HepG2 (cell line): ENCODE data around the gene GGTA1. TPM values are rescaled to one million over a fixed set of nuclear protein-coding genes. Genes with fewer than 3 reads are reported as not detected.
A peak's percentile ranks its signal among the peaks of the same experiment; 100 is the strongest.

Source experiments
- ATAC-seq: fragments of 200-7000 bp; cut with Tn5 transposase; 3 replicates; pipeline ENCODE4 v1.9.1; 2020; ENCODE audit warnings: mild to moderate bottlenecking, moderate library complexity
- BruUV-seq: library from RNA; stranded (reverse); fragments of 400-500 nt; replicated peaks from 2 replicates; lab custom pipeline; 2021; lab: Mats Ljungman, UMichigan
- CTCF ChIA-PET: fragments of 300-600 bp; formaldehyde crosslinking; extraction: SDS; loops from one replicate; lab custom pipeline; 2021; ENCODE audit warnings: low total read pairs, inconsistent platforms, low intra/inter-chr PET ratio; lab: Yijun Ruan, JAX
- POLR2A ChIA-PET: fragments of 350-600 bp; sonication (Branson Sonifier 250); formaldehyde crosslinking; loops from one replicate; lab custom pipeline; 2020; ENCODE audit warnings: antibody characterized with exemption, inconsistent platforms; lab: Yijun Ruan, JAX
- DNase-seq: peaks from one replicate; pipeline ENCODE4 v3.0.0-alpha.2; 2015; ENCODE audit warnings: low spot score
- FAIRE-seq: peaks from 3 replicates; lab custom pipeline; 2011; peaks lifted over from hg19 to GRCh38; lab: Jason Lieb, UNC
- H2AFZ ChIP-seq: one replicate; pipeline ENCODE4 v1.6.1; 2011; ENCODE audit warnings: low read length, inconsistent platforms
- H3K27ac ChIP-seq: fragments of 300-600 bp; 3 replicates; pipeline ENCODE4 v1.8.0; 2011; ENCODE audit warnings: mixed run types, mild to moderate bottlenecking, mixed read lengths, low read length, inconsistent platforms; ENCODE audit not compliant: insufficient read depth; ENCODE audit errors: extremely low read length
- H3K27me3 ChIP-seq, 2 experiments: fragments of 200-600 bp in 1 of 2; 2 replicates in 1 of 2; 3 replicates in 1 of 2; pipeline versions ENCODE4 v1.6.0 to v1.8.0; 2011; ENCODE audit warnings: low read length in 2 of 2, mild to moderate bottlenecking in 2 of 2, moderate library complexity in 2 of 2, inconsistent platforms in 1 of 2; ENCODE audit not compliant: insufficient read depth in 2 of 2, control insufficient read depth in 1 of 2
- H3K36me3 ChIP-seq, 2 experiments: fragments of 200-600 bp in 1 of 2; replicated peaks in 1 of 2; 2 replicates in 1 of 2; 3 replicates in 1 of 2; pipeline versions ENCODE4 v1.5.1 to v1.8.0; 2011; ENCODE audit warnings: low read length in 2 of 2, inconsistent platforms in 1 of 2; ENCODE audit not compliant: insufficient read depth in 2 of 2, control insufficient read depth in 1 of 2
- H3K4me1 ChIP-seq: 2 replicates; pipeline ENCODE4 v1.5.1; 2012; ENCODE audit warnings: low read length, inconsistent platforms; ENCODE audit not compliant: insufficient read depth
- H3K4me2 ChIP-seq: 2 replicates; pipeline ENCODE4 v1.6.0; 2011; ENCODE audit warnings: low read depth, low read length, inconsistent platforms
- H3K4me3 ChIP-seq, 3 experiments: fragments of 200-600 bp in 1 of 3; sonication (generic), shearing (Covaris generic) in 1 of 3; replicated peaks in 1 of 3; 2 replicates each; pipeline ENCODE4 v1.5.1; 2011 to 2016; ENCODE audit warnings: low read length in 3 of 3, inconsistent platforms in 2 of 3, low read depth in 2 of 3, mild to moderate bottlenecking in 2 of 3, control low read depth in 1 of 3, mixed read lengths in 1 of 3; ENCODE audit not compliant: insufficient read depth in 1 of 3
- H3K79me2 ChIP-seq: one replicate; pipeline ENCODE4 v1.6.1; 2011; ENCODE audit warnings: low read length, inconsistent platforms; ENCODE audit not compliant: insufficient read depth
- H3K9ac ChIP-seq: 2 replicates; pipeline ENCODE4 v1.6.0; 2011; ENCODE audit warnings: mild to moderate bottlenecking, low read depth, low read length, inconsistent platforms; ENCODE audit not compliant: insufficient read depth
- H3K9me3 ChIP-seq: 2 replicates; pipeline ENCODE4 v1.5.1; 2012; ENCODE audit warnings: mild to moderate bottlenecking, low read length
- H4K20me1 ChIP-seq: 2 replicates; pipeline ENCODE4 v1.6.0; 2011; ENCODE audit warnings: inconsistent platforms, mild to moderate bottlenecking, low read length, moderate library complexity; ENCODE audit not compliant: insufficient read depth
- AGO1 ChIP-seq: fragments of 200-400 bp; formaldehyde crosslinking; IDR thresholded peaks from 2 replicates; pipeline ENCODE4 v1.6.1; 2017; ENCODE audit warnings: mild to moderate bottlenecking, low read depth, low read length, moderate library complexity; ENCODE audit not compliant: poor library complexity, severe bottlenecking
- CHD2 ChIP-seq: IDR thresholded peaks from 2 replicates; pipeline ENCODE4 v1.6.1; 2011; ENCODE audit warnings: low read depth, low read length, improper control_type of control experiment
- KMT2A ChIP-seq: sonication (generic); formaldehyde crosslinking; IDR thresholded peaks from 2 replicates; pipeline ENCODE4 v1.4.0; 2020; ENCODE audit warnings: missing genetic modification reagents
- MAZ ChIP-seq, 2 experiments: sonication (generic) in 1 of 2; formaldehyde crosslinking in 1 of 2; IDR thresholded peaks; 2 replicates each; pipeline versions ENCODE4 v1.5.0 to v1.6.1; 2012 to 2020; ENCODE audit warnings: low read depth in 2 of 2, mild to moderate bottlenecking in 2 of 2, borderline replicate concordance in 1 of 2, improper control_type of control experiment in 1 of 2, low read length in 1 of 2, missing genetic modification reagents in 1 of 2, moderate library complexity in 1 of 2
- MBD4 ChIP-seq: IDR thresholded peaks from 2 replicates; pipeline ENCODE4 v1.6.1; 2012; ENCODE audit warnings: low read length, inconsistent platforms, borderline replicate concordance
- MZF1 ChIP-seq: sonication (generic); formaldehyde crosslinking; IDR thresholded peaks from 2 replicates; pipeline ENCODE4 v1.8.1; 2023; ENCODE audit warnings: mild to moderate bottlenecking, missing genetic modification reagents, borderline replicate concordance
- PHF5A ChIP-seq: IDR thresholded peaks from one replicate; pipeline ENCODE4 v1.6.1; 2018; ENCODE audit warnings: low read depth, missing genetic modification reagents; ENCODE audit not compliant: unreplicated experiment
- PHF8 ChIP-seq: sonication (generic); formaldehyde crosslinking; IDR thresholded peaks from 2 replicates; pipeline ENCODE4 v1.5.0; 2020; ENCODE audit warnings: missing genetic modification reagents
- ZBTB3 ChIP-seq: sonication (generic); formaldehyde crosslinking; IDR thresholded peaks from 2 replicates; pipeline ENCODE4 v1.4.0; 2020; ENCODE audit warnings: low read depth, mild to moderate bottlenecking, moderate library complexity, missing genetic modification reagents, borderline replicate concordance
- ZNF17 ChIP-seq: sonication (generic); formaldehyde crosslinking; IDR thresholded peaks from 2 replicates; pipeline ENCODE4 v1.5.0; 2020; ENCODE audit warnings: mild to moderate bottlenecking, missing genetic modification reagents
- ZNF501 ChIP-seq: sonication (generic); formaldehyde crosslinking; IDR thresholded peaks from 2 replicates; pipeline ENCODE4 v1.5.1; 2020; ENCODE audit warnings: mild to moderate bottlenecking, moderate library complexity, missing genetic modification reagents
- WGBS: methylation state at CpG from one replicate; pipeline ENCODE4 v1.1.6; 2017; ENCODE audit warnings: low lambda C conversion rate; 5-methylcytosine and 5-hydroxymethylcytosine counted together
- in situ Hi-C: cut with HindIII; loops from 2 replicates; pipeline ENCODE4 v1.10.0; 2017; ENCODE audit warnings: low pct_unique_long_range_greater_than_20kb; ENCODE audit not compliant: extremely low pct_ligation_motif_present
- intact Hi-C: fragments of 100-400 bp; cut with micrococcal nuclease; formaldehyde crosslinking; loops from one replicate; pipeline ENCODE4 v1.10.0; 2022; ENCODE audit not compliant: unreplicated experiment
- polyA plus RNA-seq, 8 experiments: library from polyadenylated mRNA; depleted of rRNA in 3 of 8; stranded (reverse) in 7 of 8; unstranded in 1 of 8; fragments of >200 nt; fragmentation: Illumina TruSeq in 4 of 8; extraction: Trizol in 4 of 8; gene quantifications; 2 replicates each; pipeline versions ENCODE4 v1.2.1 to v1.2.3, GENCODE V29; 2011 to 2016; ENCODE audit warnings: low read depth in 4 of 8, missing spikeins in 1 of 8, mixed read lengths in 1 of 8; ENCODE audit not compliant: insufficient read depth in 1 of 8
- total RNA-seq, 5 experiments: library from RNA; depleted of rRNA; stranded (reverse); fragments of >200 nt; fragmentation: Illumina TruSeq; extraction: Trizol; gene quantifications; 2 replicates each; pipeline ENCODE4 v1.2.3, GENCODE V29; 2016; ENCODE audit warnings: low read depth in 1 of 5
- TF ChIP-seq, protein P1 (sequence below): sonication (generic); formaldehyde crosslinking; IDR thresholded peaks from 2 replicates; pipeline ENCODE4 v1.8.1; 2022; ENCODE audit warnings: low read depth, mild to moderate bottlenecking, missing genetic modification reagents

GGTA1 gene
- total and polyA plus RNA-seq, 2 of the 13 experiments (the other 11 are each of a cell fraction or from before 2014, with no cell fraction given), result not detected

DNA sequence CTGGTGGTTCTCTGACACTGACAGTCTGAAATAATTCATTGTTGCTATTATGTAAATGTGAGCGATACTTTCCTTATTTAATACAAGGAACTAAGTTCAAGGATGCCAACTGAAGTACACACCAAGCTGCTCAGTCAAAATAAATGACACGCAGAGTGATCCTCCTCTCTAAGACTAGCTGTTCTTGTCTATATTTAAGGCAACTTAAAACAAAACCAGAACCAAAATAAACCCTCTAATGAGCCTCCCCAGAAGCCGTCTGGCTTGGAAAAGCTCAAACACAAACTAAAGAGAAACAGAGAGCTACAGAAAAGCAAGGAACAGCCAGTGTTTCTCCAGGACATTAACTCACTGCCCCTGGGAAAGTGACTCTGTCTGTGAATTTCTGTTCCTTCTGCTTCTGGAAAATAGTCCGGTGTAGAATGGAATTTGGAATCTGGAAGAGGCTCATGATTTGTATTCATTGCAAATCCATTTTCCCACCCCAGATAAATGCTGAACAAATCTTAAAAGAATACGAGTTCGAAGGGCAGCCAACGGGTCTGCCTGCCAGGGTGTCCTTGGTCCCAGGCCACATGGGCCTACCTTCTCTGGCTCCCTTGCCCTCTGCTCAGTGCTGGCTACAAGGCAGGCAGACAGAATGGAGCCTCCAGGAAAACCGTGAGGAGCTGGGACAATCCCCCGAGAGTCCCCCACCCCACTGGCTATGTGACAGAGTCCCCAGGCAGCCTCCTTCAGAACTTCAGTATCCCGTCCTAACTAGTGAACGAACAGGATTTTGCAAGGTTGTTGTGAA lies 14.8 kb downstream of the GGTA1 start:
- CTCF ChIA-PET, result no interaction called here
- Histone ChIP-seq H3K79me2 (no peaks in the 10 kb centered on the region), H3K27me3 (peaks cover 2 to 37% of the 10 kb centered on the region in 2 experiments; a peak in 4 of 5 replicates), H3K4me2 (no peak overlapping the region), H3K4me1 (peaks cover 23% of the 10 kb centered on the region; the same call in 1 of the 2 replicates), H3K4me3 (no peak overlapping the region), H3K9me3 (no peaks in the 10 kb centered on the region), H3K9ac (no peak overlapping the region), H2AFZ (no peak overlapping the region), H3K36me3 (no peaks in the 10 kb centered on the region), H3K27ac (no peak overlapping the region), H4K20me1 (peaks cover 3% of the 10 kb centered on the region; the same call in 1 of the 2 replicates)
- DNase-seq (no peak), FAIRE-seq (no peak), ATAC-seq (peak; percentile 66)
- in situ Hi-C loops, result no loop called here
- WGBS, result 31% methylated on average over 9 of the region's 11 CpGs
- TF ChIP-seq PHF8 (CRISPR knock-in tag) (no peak), ZNF17 (CRISPR knock-in tag) (no peak), ZNF501 (no peak), KMT2A (CRISPR knock-in tag) (no peak), CHD2 (no peak), MAZ (IDR thresholded peaks at IDR 0.05; ENCODE audit: borderline replicate concordance, low read depth, low read length) (no peak), MAZ (CRISPR knock-in tag; IDR thresholded peaks at IDR 0.05; ENCODE audit: low read depth) (no peak), MBD4 (no peak), ZBTB3 (CRISPR knock-in tag) (no peak), PHF5A (CRISPR knock-in tag) (no peak), AGO1 (no peak), MZF1 (CRISPR knock-in tag) (no peak)
- TF ChIP-seq, protein P1, sequence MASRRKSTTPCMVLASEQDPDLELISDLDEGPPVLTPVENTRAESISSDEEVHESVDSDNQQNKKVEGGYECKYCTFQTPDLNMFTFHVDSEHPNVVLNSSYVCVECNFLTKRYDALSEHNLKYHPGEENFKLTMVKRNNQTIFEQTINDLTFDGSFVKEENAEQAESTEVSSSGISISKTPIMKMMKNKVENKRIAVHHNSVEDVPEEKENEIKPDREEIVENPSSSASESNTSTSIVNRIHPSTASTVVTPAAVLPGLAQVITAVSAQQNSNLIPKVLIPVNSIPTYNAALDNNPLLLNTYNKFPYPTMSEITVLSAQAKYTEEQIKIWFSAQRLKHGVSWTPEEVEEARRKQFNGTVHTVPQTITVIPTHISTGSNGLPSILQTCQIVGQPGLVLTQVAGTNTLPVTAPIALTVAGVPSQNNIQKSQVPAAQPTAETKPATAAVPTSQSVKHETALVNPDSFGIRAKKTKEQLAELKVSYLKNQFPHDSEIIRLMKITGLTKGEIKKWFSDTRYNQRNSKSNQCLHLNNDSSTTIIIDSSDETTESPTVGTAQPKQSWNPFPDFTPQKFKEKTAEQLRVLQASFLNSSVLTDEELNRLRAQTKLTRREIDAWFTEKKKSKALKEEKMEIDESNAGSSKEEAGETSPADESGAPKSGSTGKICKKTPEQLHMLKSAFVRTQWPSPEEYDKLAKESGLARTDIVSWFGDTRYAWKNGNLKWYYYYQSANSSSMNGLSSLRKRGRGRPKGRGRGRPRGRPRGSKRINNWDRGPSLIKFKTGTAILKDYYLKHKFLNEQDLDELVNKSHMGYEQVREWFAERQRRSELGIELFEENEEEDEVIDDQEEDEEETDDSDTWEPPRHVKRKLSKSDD (CRISPR knock-in tag), result no peak
- intact Hi-C loops, result no loop called here
- POLR2A ChIA-PET, result no interaction called here
- no TSS peak for BruUV-seq
